Coronary artery (tissue), 2 donors: ENCODE measurements around the gene EPHB1.

Experiments
- DNase-seq: peaks from one replicate; pipeline ENCODE4 v3.0.0-alpha.2; 2017; ENCODE audit warnings: low spot score
- H3K27ac ChIP-seq, 2 donors: fragments of 200-600 bp; sonication (generic); one replicate each; pipeline ENCODE4 v1.5.1; 2016 to 2019
- H3K4me3 ChIP-seq: fragments of 200-600 bp; sonication (generic); 2 replicates; pipeline ENCODE4 v1.5.1; 2016; ENCODE audit warnings: mild to moderate bottlenecking, moderate library complexity
- CTCF ChIP-seq: fragments of 200-600 bp; sonication (generic); IDR thresholded peaks from one replicate; pipeline ENCODE4 v1.5.1; 2019; ENCODE audit warnings: antibody characterized with exemption

The EPHB1 gene

DNA sequence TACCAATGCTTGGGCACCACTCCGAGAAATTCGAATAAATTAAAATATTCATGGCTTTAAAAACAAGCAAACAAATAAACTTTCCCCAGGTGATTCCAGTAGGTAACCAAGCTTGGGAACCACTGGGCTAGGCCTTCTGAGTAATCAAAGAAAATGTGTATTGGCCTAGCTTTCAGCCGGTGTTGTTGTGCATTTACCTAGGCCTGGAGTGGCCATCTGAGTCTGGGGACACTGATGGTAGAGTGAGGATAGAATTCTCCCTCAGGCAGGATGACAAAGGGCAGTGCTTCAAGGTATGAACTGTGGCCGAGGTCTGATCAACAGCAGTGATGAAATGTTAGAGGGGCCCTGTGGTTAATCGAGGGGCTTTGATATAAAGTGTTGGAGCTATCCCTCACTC, 440.5 kb downstream of the EPHB1 start:
- DNase-seq: no peak
- H3K4me3 ChIP-seq: no peak overlapping the region
- no peak for TF ChIP-seq CTCF
- no peak overlapping the region for H3K27ac ChIP-seq

- Histone ChIP-seq H3K27ac (no peak overlapping the region), H3K4me3 (no peak overlapping the region)
- no peak for TF ChIP-seq CTCF
- DNase-seq: no peak
Measured at GRCh38 chr3:135237371-135238143, 442.5 kb downstream of the EPHB1 start.

GRCh38 chr3:135238236-135238830, 443.3 kb downstream of the EPHB1 start:
- Histone ChIP-seq H3K4me3 (no peak overlapping the region), H3K27ac (no peak overlapping the region)
- DNase-seq: no peak
- TF ChIP-seq CTCF: no peak

DNA sequence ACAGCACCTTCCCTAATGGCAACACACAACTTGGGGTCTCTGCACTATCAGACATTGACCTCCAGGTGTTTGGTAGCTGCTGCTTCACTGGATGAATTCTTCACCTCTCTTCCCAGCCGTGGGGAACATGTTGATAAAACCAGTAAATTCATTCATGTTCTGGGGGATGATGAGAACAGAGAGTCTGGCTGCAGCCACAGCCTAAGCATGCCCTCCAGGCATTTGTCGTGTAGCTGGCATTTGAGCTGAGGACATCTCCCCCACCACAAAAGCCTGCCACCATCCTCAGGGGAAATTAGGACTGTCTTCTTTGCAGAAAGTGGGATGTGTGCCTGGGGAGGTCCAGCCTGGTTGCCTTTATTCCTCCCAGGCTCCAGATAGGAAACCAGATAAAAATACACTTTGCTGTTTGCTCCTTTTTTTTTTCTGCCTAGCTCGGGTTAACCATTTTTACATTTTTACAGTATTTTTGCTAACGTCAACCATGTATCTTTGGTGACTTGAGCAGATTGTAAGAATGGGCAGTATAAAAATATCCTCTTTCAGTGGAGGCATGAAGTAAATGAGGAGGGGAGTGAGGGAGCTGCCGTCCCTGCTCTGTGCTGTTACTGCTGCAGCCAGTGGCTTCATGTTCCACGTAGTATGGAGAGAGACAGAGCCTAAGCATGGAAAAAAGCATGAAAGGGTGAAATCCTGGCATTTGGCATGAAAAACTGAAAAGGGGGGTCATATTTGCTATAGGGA, 444.0 kb downstream of the EPHB1 start:
- Histone ChIP-seq H3K27ac (no peak overlapping the region), H3K4me3 (no peak overlapping the region)
- DNase-seq: no peak
- TF ChIP-seq CTCF: no peak

DNA sequence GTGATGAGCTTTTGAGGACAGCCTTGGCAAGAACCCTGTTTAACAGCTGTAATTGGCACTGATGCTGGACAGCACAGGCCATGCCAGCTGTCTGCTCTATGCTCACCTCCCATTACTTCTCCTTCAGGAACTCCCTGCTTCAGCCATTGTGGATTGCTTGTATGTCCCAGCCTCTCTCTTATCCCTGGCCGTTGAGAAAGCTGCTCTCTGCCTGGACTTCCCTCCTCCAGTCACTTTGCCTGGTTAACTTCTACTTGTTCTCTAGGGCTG, 444.5 kb downstream of the EPHB1 start:
- no peak for TF ChIP-seq CTCF
- Histone ChIP-seq H3K27ac (no peak overlapping the region), H3K4me3 (no peak overlapping the region)
- no peak for DNase-seq

DNA sequence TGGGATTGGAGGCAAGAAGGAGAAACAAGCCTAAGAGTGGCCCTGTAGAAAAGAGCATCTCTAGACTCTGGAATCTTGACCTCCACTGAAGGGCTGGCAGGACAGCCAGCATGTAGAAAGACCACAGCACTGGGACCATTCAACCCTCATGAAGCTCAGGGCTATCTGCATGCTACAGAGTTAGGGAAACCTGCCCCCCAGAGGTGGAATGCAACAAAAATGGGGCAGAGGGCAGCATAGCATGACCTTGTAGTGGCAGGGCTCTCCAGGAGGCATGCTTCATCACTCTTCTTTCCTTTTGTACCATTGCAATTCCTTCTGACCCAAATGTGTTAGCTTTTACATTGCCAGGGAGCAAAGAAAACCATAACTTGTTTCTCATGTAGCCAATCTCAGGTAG, 445.4 kb downstream of the EPHB1 start:
- Histone ChIP-seq H3K27ac (no peak overlapping the region), H3K4me3 (no peak overlapping the region)
- TF ChIP-seq CTCF: no peak
- DNase-seq: no peak

DNA sequence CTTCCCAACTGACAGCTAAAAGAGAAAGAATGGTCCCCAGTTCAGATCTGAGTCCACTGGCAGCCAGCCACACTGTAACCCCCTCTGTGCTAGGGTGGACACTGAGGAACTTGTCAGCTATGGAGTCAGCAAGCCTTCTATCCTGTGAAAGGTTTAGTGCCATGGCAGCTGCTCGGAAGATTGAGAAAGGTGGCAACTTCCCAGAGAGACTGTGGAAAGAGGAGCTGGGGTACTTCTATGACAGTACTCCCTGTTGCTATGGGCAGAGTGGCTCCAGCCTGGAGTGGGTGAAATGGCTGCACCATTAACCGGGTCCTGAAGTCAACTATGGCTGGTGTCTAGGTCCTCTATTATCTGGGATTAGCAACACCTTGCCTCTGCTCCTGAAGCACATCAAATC, 447.2 kb downstream of the EPHB1 start:
- no peak for TF ChIP-seq CTCF
- no peak overlapping the region for H3K4me3 ChIP-seq
- H3K27ac ChIP-seq: no peak overlapping the region
- DNase-seq: no peak
